GM23338 (cell line): ENCODE data around the gene EPHA6.

Experiments
- CTCF ChIP-seq, 2 experiments: fragments of 200-600 bp in 1 of 2; sonication (generic) in 1 of 2; conservative IDR thresholded peaks; 2 replicates each; pipeline versions ENCODE4 v1.5.1 to v1.6.1; 2016 to 2017; ENCODE audit warnings: antibody characterized with exemption in 2 of 2, low read depth in 2 of 2, mild to moderate bottlenecking in 2 of 2, moderate library complexity in 1 of 2
- EZH2 ChIP-seq: fragments of 200-600 bp; sonication (generic); IDR thresholded peaks from one replicate; pipeline ENCODE4 v1.8.0; 2017; ENCODE audit warnings: antibody characterized with exemption, mild to moderate bottlenecking, low read depth; ENCODE audit not compliant: unreplicated experiment
- JUNB ChIP-seq: IDR thresholded peaks from one replicate; pipeline ENCODE4 v1.6.1; 2016; ENCODE audit warnings: antibody characterized with exemption; ENCODE audit not compliant: unreplicated experiment

DNA sequence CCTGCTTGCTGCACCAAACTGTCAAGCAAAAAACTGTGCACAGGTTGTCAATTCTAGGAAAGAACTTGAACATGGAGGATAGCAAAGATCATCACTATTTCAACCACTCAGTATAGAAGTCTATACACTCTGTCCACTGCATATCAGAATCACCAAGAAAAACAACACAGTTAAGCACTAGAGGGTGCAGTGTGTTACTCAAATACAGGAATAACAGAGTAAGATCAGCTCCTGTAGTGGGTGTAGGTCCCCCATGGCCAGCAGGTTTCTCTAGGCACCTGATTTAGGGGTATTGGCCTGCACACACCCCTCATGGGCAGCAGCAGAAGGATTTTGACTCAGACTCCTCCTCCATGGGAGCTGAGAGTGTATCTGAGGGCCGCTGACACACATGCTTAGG, 464.1 kb downstream of the EPHA6 start:
- peak; percentile 17 to 41; a peak in 2 of 4 replicates for TF ChIP-seq CTCF (conservative IDR thresholded peaks at IDR 0.05; ENCODE audit: low read depth in 2 of 2)
- no peak for TF ChIP-seq EZH2
- no peak for TF ChIP-seq JUNB
